A549 treated with RU486 at 1 μM for 4 hours (cell line): Measurements from ENCODE around the gene THOC5. TPM values are rescaled to one million over a fixed set of nuclear protein-coding genes. Genes with fewer than 3 reads are reported as not detected.

Experiments
- total RNA-seq: library from RNA; stranded (reverse); fragments of 200-300 nt; extraction: Qiagen RNA extraction; gene quantifications from 5 replicates; pipeline ENCODE4 v1.2.3, GENCODE V29; 2022; ENCODE audit warnings: low read depth

The THOC5 gene
- 28.8 to 33.3 TPM (median 31.2 TPM) in 5 replicates for total RNA-seq

GRCh38 chr22:29553351-29554224 is at the start of gene THOC5:
Gene THOC5 (minus strand): TSS chr22:29553757. CDS start chr22:29549147, 4,610 bp downstream.

DNA sequence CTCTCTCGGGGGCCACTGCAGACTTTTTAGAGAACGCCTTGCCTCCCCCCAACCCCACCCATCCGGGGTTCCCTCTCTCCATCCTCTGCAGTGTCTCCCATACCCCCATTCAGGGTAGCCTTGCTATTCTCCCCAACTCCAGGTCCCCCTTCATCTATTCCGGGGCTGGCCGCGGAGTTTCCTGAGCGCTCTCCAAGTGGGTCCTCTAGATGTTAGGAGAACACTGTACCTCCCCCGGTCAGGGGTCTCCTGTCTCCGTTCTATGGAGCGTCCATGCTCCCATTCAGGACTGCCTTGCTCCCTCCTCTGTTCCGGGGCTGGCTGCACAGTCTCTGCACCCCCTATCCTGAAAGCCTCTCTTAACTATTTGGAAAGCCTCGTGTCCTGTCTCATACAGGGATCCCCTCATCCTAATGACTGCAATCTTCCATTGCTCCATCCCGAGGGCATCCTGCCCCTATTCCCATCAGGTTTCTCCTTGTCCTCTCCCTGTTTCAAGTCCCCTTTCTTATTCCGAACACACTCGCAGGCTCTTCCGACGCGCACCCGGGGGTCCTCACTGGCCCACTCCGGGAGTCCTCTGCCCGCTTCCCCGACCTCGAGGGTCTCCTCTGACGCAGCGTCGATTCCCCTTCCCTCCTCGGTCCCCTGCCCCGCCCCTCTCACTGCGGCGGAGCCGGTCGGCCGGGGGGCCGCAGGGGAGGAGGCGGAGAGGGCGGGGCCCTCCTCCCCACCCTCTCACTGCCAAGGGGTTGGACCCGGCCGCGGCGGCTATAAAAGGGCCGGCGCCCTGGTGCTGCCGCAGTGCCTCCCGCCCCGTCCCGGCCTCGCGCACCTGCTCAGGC is 73.9 kb downstream of the THOC5 start, which contains the start of gene NEFH:
Gene NEFH (plus strand): TSS at position 802 of the 845 bp plus-strand sequence. CDS start 45 bp downstream, outside the sequence.

Other genes with a start within 250 kb of the THOC5 start
- 18.2 to 33.4 TPM (median 28.1 TPM) in 5 replicates for gene GAS2L1, start 247.1 kb downstream of the THOC5 start, total RNA-seq
- gene RASL10A, start 238.1 kb downstream of the THOC5 start, total RNA-seq: 0.16 to 0.35 TPM (median 0.16 TPM) in 3 of 5 replicates, not detected in the others
- gene AP1B1, start 165.2 kb downstream of the THOC5 start, total RNA-seq: 23.0 to 27.7 TPM (median 26.0 TPM) in 5 replicates
- gene RFPL1, start 115.2 kb downstream of the THOC5 start, total RNA-seq: not detected in 5 replicates
- gene NEFH, start 73.5 kb downstream of the THOC5 start, total RNA-seq: 0.07 to 0.10 TPM (median 0.08 TPM) in 4 of 5 replicates, not detected in the other
- 59.2 to 68.0 TPM (median 63.2 TPM) in 5 replicates for gene NIPSNAP1, start 27.4 kb upstream of the THOC5 start, total RNA-seq
- gene NF2, start 49.9 kb upstream of the THOC5 start, total RNA-seq: 12.2 to 17.8 TPM (median 15.0 TPM) in 5 replicates
- gene CABP7, start 166.2 kb upstream of the THOC5 start, total RNA-seq: 0.14 to 0.29 TPM (median 0.21 TPM) in 5 replicates
- gene ZMAT5, start 213.2 kb upstream of the THOC5 start, total RNA-seq: 14.9 to 20.9 TPM (median 19.1 TPM) in 5 replicates
- 111 to 128 TPM (median 124 TPM) in 5 replicates for gene UQCR10, start 213.6 kb upstream of the THOC5 start, total RNA-seq